ENCODE measurements around the gene RALGAPA2.

- TF ChIP-seq CTCF (IDR thresholded peaks at IDR 0.05) (no peak), POLR2A (IDR thresholded peaks at IDR 0.05) (no peak)
These were observed 345.9 kb downstream of the RALGAPA2 start for GRCh38 chr20:20366551-20366875.

Measured in thyroid gland (tissue), 4 donors.